ENCODE data around the gene MPL. TPM values are rescaled to one million over a fixed set of nuclear protein-coding genes. Genes with fewer than 3 reads are reported as not detected.
A peak's percentile ranks its signal among the peaks of the same experiment; 100 is the strongest.

MPL gene
- total and polyA plus RNA-seq, 2 of the 8 experiments (the other 6 are each of a cell fraction or from before 2014, with no cell fraction given) = 0.08 TPM; not detected in 1

GRCh38 chr1:43367026-43367903 lies 29.6 kb downstream of the MPL start:
- peak overlapping the region; percentile 51 for H3K56ac ChIP-seq (replicated peaks; ENCODE audit: insufficient read length, low read depth, low read length)
- peaks cover 8% of the 10 kb centered on the region for H3K79me1 ChIP-seq (ENCODE audit: low read depth, low read length)
- ChIA-PET POLR2A (ENCODE audit: partially characterized antibody) (interaction anchor here (0.8 to 3.9 kb wide), 12 partner anchors 9 to 551 kb away, joined by 3 to 33 read pairs (median 4); partner anchors contain the start of genes CDC20, HYI, MED8 and SZT2), CTCF (ENCODE audit: partially characterized antibody) (interaction anchor here (1.0 to 2.8 kb wide), 6 partner anchors 10 to 203 kb away, joined by 3 to 12 read pairs (median 6); no protein-coding TSS in a partner anchor)
- peaks cover 4 to 30% (median 13%) of the 10 kb centered on the region in 4 experiments; a peak in 6 of 8 replicates for H3K36me3 ChIP-seq (ENCODE audit: control insufficient read depth in 2 of 4, insufficient read depth in 4 of 4, low read length in 3 of 4)
- peaks cover 2 to 14% of the 10 kb centered on the region in 2 experiments for H4K20me1 ChIP-seq (replicated peaks in 1 of 2; ENCODE audit: control insufficient read depth in 1 of 2, insufficient read depth in 2 of 2, low read length in 2 of 2)
- 7% methylated on average over 32 of the region's 48 CpGs; no CpG with 5 or more reads in 1 of the 2 experiments for WGBS, 2 experiments (ENCODE audit: extremely low coverage in 1 of 2, insufficient coverage in 1 of 2, insufficient read length in 1 of 2, insufficient replicate concordance in 2 of 2, low coverage in 1 of 2, low lambda C conversion rate in 2 of 2, missing lambda C conversion rate in 1 of 2)
- H2AK5ac ChIP-seq (ENCODE audit: low read depth, low read length) = peak overlapping the region; percentile 94; the same call in 1 of the 2 replicates
- no peak overlapping the region for H3K14ac ChIP-seq (ENCODE audit: insufficient read length)
- peak overlapping the region; percentile 93 for H3K4ac ChIP-seq (replicated peaks; ENCODE audit: insufficient read length, low read depth, low read length)
- H2AFZ ChIP-seq (ENCODE audit: low read length) = no peak overlapping the region
- H3K4me2 ChIP-seq (ENCODE audit: insufficient read depth in 1 of 2, low read depth in 2 of 2, low read length in 2 of 2) = peak overlapping the region; percentile 93 to 96
- H3K27ac ChIP-seq (ENCODE audit: low read depth, low read length) = 0 out of 2 replicates have a peak overlapping the region, but pooled peaks have one; percentile 20
- peak overlapping the region in 3 of 4 experiments; percentile 26 to 42 (median 40); a peak in 5 of 7 replicates for H3K9ac ChIP-seq (replicated peaks in 1 of 4; ENCODE audit: extremely low read depth in 1 of 4, low read depth in 3 of 4, low read length in 3 of 4)
- no peaks in the 10 kb centered on the region for H3K27me3 ChIP-seq (replicated peaks in 1 of 4; ENCODE audit: control insufficient read depth in 3 of 4, extremely low read depth in 1 of 4, insufficient read depth in 3 of 4, low read length in 3 of 4)
- H2BK20ac ChIP-seq (ENCODE audit: low read length) = no peak overlapping the region
- peak overlapping the region; percentile 96 for H4K91ac ChIP-seq (replicated peaks; ENCODE audit: insufficient read length, low read length)
- H2BK12ac ChIP-seq (ENCODE audit: low read depth, low read length) = peak overlapping the region; percentile 90; the same call in 1 of the 2 replicates
- TF ChIP-seq ASH2L (IDR thresholded peaks at IDR 0.05; ENCODE audit: low read length) (peak; percentile 1), SRF (IDR thresholded peaks at IDR 0.05; ENCODE audit: low read depth, low read length) (no peak), PHF8 (conservative IDR thresholded peaks at IDR 0.05; ENCODE audit: low read depth, low read length) (0 out of 2 replicates have a peak, but pooled peaks have one; percentile 48), SAP30 (IDR thresholded peaks at IDR 0.05; ENCODE audit: insufficient read depth, insufficient replicate concordance, low read length) (peak; percentile 61), SIN3A (conservative IDR thresholded peaks at IDR 0.05 in 1 of 2, IDR thresholded peaks at IDR 0.05 in 1 of 2; ENCODE audit: low read depth in 1 of 2, low read length in 2 of 2) (peak in 1 of 2 experiments; percentile 10; a peak in 1 of 4 replicates), KDM4A (IDR thresholded peaks at IDR 0.05; ENCODE audit: low read depth, low read length, severe bottlenecking) (peak; percentile 1)
- peak overlapping the region; percentile 95 for H3K18ac ChIP-seq (ENCODE audit: extremely low read depth, low read length)
- no peaks in the 10 kb centered on the region; a peak in 1 of 4 replicates for H3K79me2 ChIP-seq (ENCODE audit: control insufficient read depth in 1 of 2, insufficient read depth in 2 of 2, low read length in 2 of 2)
- peaks cover 13% of the 10 kb centered on the region for H3K23me2 ChIP-seq (ENCODE audit: low read depth, low read length)
- H3K23ac ChIP-seq (ENCODE audit: insufficient read length) = no peak overlapping the region
- peak overlapping the region; percentile 97 for H2BK15ac ChIP-seq (ENCODE audit: low read length)
- H4K8ac ChIP-seq (ENCODE audit: extremely low read depth, insufficient read depth, low read length) = peak overlapping the region; percentile 72
- DNase-seq (ENCODE audit: low read depth in 1 of 2, low spot score in 2 of 2) = peak in 1 of 2 experiments; percentile 60
- H4K5ac ChIP-seq (ENCODE audit: insufficient read length, low read depth, low read length) = peak overlapping the region; percentile 36
- FAIRE-seq = no peak
- H2BK5ac ChIP-seq (ENCODE audit: low read depth, low read length) = peak overlapping the region; percentile 87; the same call in 1 of the 2 replicates
- H2BK120ac ChIP-seq (replicated peaks; ENCODE audit: low read depth, low read length) = no peak overlapping the region
- no peaks in the 10 kb centered on the region for H3K9me3 ChIP-seq (ENCODE audit: insufficient read depth in 2 of 2, low read depth in 1 of 2, low read length in 1 of 2)
- peak overlapping the region; percentile 33 to 68 (median 58) for H3K4me3 ChIP-seq (ENCODE audit: extremely low read depth in 1 of 4, insufficient read depth in 2 of 4, low read depth in 3 of 4, low read length in 4 of 4)
- H3K4me1 ChIP-seq (replicated peaks in 1 of 4; ENCODE audit: control insufficient read depth in 3 of 4, insufficient read depth in 4 of 4, low read length in 3 of 4) = peaks cover 4 to 21% (median 13%) of the 10 kb centered on the region in 4 experiments
